GM18499 (cell line): ENCODE results near the gene LSMEM2.
"Not testable (repeated sequence)": the region's sequence is repeated elsewhere in the genome, so short reads cannot be mapped to it uniquely, and the experiment has no call there.

Experiments
- ATAC-seq: cut with Tn5 transposase; IDR thresholded peaks from one replicate; pipeline ENCODE4 v1.9.1; 2021; ENCODE audit warnings: moderate number of reproducible peaks; ENCODE audit not compliant: insufficient read depth, unreplicated experiment

The LSMEM2 gene

GRCh38 chr3:50263478-50264382 is 15.2 kb upstream of the LSMEM2 start:
- ATAC-seq = no peak

DNA sequence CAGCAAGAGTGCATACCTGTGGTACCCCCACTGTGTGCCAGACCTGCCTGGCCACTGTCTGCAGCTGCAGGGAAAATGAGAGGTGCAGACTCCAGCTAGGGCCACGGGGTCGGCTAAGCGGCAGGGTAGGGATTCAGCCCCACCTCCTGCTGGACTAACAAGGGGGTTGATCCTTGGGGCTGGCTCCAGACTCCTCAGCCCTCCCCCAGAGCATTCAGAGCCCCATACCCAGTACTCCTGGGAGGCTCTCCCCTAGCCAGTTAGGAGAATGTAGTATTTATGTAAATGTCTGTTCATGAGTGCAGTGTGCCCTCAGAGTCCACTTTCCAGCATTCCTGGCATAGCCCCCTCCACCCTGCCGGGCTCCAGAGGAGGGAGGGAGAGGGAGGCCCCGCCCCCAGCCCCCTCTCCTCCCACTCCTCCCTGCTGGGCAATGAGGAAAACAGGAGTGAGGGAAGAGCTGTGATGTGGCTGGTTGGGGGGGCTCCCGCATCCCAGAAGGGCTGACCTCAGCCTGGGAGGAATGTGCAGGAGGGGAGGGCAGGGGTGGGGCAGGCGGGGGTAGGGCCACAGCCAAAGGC is 14.4 kb upstream of the LSMEM2 start:
- no peak for ATAC-seq

GRCh38 chr3:50264964-50265485 is 13.9 kb upstream of the LSMEM2 start:
- ATAC-seq = no peak

DNA sequence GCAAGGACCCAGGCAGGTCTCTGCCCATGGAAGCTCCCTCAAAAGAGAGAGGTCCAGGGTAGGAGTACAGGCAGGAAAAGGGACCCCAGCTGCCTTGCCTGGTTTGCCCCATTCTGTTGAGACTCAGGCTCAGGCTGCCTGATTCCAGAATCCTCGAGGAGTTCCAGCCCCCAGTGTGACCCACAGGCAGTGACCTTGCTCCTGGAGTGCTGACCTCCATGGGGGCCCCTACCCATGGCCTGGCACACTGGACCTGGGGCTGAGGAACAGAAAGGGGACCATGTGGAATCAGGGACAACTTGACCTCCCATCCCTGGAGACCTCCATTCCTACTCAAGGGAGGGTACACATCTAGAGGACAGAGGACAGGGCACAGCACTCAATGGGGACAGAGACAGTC is 13.3 kb upstream of the LSMEM2 start:
- no peak for ATAC-seq

GRCh38 chr3:50266017-50266416 is 12.9 kb upstream of the LSMEM2 start:
- no peak for ATAC-seq

GRCh38 chr3:50266836-50267235 is 12.1 kb upstream of the LSMEM2 start:
- no peak for ATAC-seq

GRCh38 chr3:50267280-50267913 is 11.5 kb upstream of the LSMEM2 start:
- ATAC-seq = no peak

DNA sequence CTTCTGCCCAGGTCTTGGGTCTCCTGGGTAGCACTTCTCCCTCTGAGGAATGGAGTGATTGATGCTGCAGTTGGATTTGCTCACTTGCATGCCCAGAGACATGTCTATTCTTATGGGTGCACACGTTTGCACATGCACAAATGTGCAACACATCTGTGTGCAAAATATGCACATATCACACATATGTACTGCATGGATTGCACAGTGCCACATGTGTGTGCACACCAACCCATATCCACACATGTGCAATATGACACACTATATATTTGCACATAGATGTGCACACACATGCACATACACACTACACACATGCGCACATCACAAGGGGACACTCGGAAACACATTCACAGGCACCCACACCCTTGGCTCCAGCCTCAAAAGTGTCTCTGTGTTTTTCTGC is 10.6 kb upstream of the LSMEM2 start:
- ATAC-seq = no peak

DNA sequence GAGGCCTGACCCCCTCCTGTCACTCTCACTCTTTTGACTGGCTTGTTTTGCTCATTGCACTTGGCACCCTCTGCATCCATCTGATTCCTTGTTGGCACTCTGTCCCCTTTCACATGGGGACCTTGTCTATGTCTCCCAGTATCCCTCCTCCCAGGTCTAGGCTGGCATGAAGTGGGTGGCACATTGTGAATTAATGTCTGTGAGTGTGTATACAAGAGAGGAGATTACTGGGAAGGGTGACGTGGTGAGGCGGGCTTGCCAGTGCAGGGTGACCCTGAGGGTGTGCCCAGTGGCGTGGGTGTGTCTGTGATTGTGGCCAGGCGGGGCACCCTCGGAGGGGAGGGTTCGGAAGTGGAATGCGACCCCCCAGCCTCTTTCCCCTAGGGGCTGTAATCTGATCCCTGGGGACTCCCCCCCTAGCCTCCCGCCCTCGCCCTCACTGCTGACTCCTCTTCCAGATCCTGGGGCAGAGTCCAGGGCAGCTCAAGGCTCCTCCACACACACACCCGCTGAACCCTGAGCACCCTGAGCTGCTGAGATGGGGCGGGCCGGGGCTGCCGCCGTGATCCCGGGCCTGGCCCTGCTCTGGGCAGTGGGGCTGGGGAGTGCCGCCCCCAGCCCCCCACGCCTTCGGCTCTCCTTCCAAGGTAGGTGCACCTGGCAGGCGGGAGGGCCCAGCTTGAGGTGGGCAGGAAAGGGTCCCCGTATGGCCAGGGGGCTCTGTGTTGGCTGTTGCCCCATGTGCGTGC is 10.0 kb upstream of the LSMEM2 start, which contains the start of gene SEMA3B:
Gene SEMA3B (plus strand): TSS at position 445 of the 749 bp plus-strand sequence. CDS start 94 bp downstream, at position 539.
- no peak for ATAC-seq

DNA sequence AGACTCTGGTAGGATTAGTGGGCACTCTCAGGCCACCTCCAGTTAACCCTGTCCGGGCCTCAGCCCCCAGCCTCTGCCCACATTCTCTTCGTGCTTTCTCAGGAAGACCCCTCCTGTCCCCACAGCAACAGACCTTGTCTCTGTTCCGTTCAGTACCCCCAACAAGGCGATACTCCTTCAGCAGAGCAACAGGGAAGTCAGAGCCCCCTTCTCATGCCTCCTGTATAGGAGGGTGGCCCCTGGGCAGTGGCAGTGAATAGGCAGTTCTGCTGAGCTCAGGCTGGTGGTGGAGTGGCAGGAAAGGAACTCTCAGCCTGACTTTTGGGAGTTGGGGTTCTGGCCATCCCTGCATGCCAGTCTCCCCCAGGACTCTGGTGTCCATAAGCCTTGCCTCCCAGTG is 9.4 kb upstream of the LSMEM2 start:
- no peak for ATAC-seq

GRCh38 chr3:50269977-50270413 is 8.9 kb upstream of the LSMEM2 start:
- ATAC-seq = no peak

- no peak for ATAC-seq
Measured at GRCh38 chr3:50270422-50271224, 8.3 kb upstream of the LSMEM2 start.

- ATAC-seq = no peak
Measured at GRCh38 chr3:50271314-50271936, 7.5 kb upstream of the LSMEM2 start.

GRCh38 chr3:50272538-50272910 is 6.4 kb upstream of the LSMEM2 start:
- ATAC-seq = not testable (repeated sequence)

GRCh38 chr3:50272911-50273688 is 5.8 kb upstream of the LSMEM2 start:
- ATAC-seq = peak; percentile 85

- ATAC-seq = no peak
Measured at GRCh38 chr3:50273689-50274065, 5.2 kb upstream of the LSMEM2 start.

DNA sequence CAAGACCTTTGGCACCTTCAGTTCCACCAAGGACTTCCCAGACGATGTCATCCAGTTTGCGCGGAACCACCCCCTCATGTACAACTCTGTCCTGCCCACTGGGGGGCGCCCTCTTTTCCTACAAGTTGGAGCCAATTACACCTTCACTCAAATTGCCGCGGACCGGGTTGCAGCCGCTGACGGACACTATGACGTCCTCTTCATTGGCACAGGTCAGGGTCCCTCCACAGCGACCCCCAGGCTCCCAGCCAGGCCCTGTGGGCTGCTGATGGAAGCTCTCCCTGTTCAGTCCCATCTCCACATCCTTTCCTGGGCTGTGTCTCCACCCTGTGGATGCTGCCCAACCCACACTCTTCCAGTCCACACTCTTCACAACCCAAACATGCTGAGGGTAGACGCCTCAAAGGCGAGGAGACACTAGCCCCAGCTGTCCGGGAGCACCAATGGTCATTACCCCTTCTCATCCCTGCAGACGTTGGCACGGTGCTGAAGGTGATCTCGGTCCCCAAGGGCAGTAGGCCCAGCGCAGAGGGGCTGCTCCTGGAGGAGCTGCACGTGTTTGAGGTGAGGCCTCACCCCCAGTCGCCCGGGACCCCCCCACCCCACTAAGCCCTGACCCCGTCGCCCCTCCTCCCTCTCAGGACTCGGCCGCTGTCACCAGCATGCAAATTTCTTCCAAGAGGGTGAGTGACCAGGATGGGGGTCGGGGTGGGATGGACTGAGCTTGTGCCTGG is 4.3 kb upstream of the LSMEM2 start:
- no peak for ATAC-seq
